ENCODE results near the gene PACS2.
A peak's percentile ranks its signal among the peaks of the same experiment; 100 is the strongest.

Gene PACS2

GRCh38 chr14:105386581-105387529 is 72.3 kb downstream of the PACS2 start:
- no peak for DNase-seq (ENCODE audit: low read depth in 2 of 2)

GRCh38 chr14:105387530-105387922 is 73.0 kb downstream of the PACS2 start:
- no peak for DNase-seq (ENCODE audit: low read depth in 2 of 2)

- DNase-seq (ENCODE audit: low read depth in 2 of 2), result no peak
Observed at GRCh38 chr14:105388110-105388951, 73.8 kb downstream of the PACS2 start.

GRCh38 chr14:105388976-105389375 is 74.4 kb downstream of the PACS2 start:
- DNase-seq (ENCODE audit: low read depth in 2 of 2), result no peak

GRCh38 chr14:105389534-105389933 is 75.0 kb downstream of the PACS2 start:
- no peak for DNase-seq (ENCODE audit: low read depth in 2 of 2)

GRCh38 chr14:105389976-105390848 is 75.7 kb downstream of the PACS2 start:
- no peak for DNase-seq (ENCODE audit: low read depth in 2 of 2)

GRCh38 chr14:105390849-105391500 is 76.4 kb downstream of the PACS2 start:
- no peak for DNase-seq (ENCODE audit: low read depth in 2 of 2)

GRCh38 chr14:105391541-105391940 is 77.0 kb downstream of the PACS2 start:
- no peak for DNase-seq (ENCODE audit: low read depth in 2 of 2)

GRCh38 chr14:105392131-105393090 is 77.9 kb downstream of the PACS2 start:
- DNase-seq (ENCODE audit: low read depth in 2 of 2), result no peak

- no peak for DNase-seq (ENCODE audit: low read depth in 2 of 2)
Observed at GRCh38 chr14:105393151-105393550, 78.6 kb downstream of the PACS2 start.

GRCh38 chr14:105394714-105395537 is 80.4 kb downstream of the PACS2 start:
- no peak for DNase-seq (ENCODE audit: low read depth in 2 of 2)

- no peak for DNase-seq (ENCODE audit: low read depth in 2 of 2)
Observed at GRCh38 chr14:105395538-105395854, 80.9 kb downstream of the PACS2 start.

- DNase-seq (ENCODE audit: low read depth in 2 of 2), result no peak
Observed at GRCh38 chr14:105397350-105397931, 82.9 kb downstream of the PACS2 start.

- DNase-seq (ENCODE audit: low read depth in 2 of 2), result peak; percentile 92 to 94
Observed at GRCh38 chr14:105398044-105398725, 83.6 kb downstream of the PACS2 start, which contains the start of gene TEX22. Gene TEX22, plus strand, starts transcription at chr14:105398538. Its CDS starts 803 bp downstream, at chr14:105399341.

GRCh38 chr14:105398726-105399465 is 84.3 kb downstream of the PACS2 start:
- DNase-seq (ENCODE audit: low read depth in 2 of 2), result no peak

- DNase-seq (ENCODE audit: low read depth in 2 of 2), result no peak
Observed at GRCh38 chr14:105399466-105399775, 84.9 kb downstream of the PACS2 start.

- no peak for DNase-seq (ENCODE audit: low read depth in 2 of 2)
Observed at GRCh38 chr14:105400016-105400415, 85.5 kb downstream of the PACS2 start.

- DNase-seq (ENCODE audit: low read depth in 2 of 2), result no peak
Observed at GRCh38 chr14:105401699-105402098, 87.2 kb downstream of the PACS2 start.

Data from activated CD4-positive, alpha-beta T cell treated with anti-CD3 and anti-CD28 coated beads for 24 hours (primary cell).